ENCODE measurements around the gene ACACB.

Gene ACACB

DNA sequence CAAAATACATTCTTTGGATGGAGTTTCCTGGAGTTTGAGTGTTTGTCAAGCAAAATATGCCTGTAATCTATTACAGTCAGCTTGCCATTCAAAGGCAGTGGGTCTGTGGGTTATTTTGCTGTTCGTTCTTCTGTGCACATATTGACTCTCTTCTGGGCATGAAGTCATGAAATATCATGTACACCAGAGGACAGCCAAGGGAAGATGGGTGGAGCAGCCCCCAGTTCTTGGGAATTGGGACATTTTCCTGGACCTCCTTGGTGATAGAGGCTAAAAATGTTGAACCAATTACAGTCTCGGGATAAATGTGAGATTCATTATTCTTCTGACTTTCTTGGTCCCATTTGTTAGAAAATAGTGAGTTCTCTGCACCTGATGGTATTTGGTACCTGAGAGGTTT is 103.6 kb downstream of the ACACB start:
- no peak for DNase-seq (ENCODE audit: low read depth)

DNA sequence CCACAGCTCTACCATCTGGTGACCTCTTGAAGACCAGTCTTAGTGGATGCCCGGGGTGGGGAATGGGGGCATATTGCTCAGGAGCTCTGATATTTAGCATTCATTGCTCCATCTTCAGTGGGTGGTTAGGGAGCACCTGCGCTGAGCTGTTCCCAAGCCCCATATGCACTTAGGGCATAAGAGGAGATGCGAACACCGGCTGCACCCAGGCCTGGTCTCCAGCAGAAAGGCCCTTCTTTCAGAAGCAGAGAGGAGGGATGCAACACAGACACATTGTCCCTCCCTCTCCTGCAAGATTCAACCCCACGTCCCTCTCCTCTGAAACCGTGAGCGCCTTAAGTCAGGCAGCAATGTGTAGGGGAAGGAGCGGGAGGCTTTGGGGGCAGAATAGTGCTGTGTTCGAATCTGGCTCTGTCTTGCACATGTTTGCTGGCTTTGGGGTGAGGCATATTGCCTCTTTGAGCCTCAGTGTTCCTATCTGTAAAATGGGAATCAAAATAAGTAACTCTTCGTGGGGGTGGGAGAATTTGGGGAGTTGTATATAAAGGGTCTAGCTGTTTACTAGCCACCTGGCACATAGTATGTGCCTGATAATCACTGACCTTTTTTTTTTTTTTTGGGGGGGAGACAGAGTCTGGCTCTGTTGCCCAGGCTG is 105.0 kb downstream of the ACACB start:
- no peak for DNase-seq (ENCODE audit: low read depth)

DNA sequence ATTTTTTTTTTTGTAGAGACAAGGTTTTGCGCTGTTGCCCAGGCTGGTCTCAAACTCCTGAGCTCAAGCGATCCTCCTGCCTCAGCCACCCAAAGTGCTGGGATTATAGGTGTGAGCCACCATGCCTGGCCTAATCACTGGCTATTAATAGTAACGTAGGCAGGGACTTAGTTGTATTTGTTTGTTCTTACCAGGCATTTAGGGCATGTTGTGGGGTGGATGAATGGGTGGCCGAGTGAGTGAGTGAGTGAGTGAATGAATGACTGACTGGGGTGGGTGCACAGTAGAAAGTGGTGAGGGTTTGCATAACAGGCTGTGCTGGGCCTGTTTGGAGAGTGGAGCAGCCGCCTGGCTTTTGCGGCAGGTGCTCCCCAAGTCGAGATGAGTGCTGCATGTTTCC is 105.7 kb downstream of the ACACB start:
- DNase-seq (ENCODE audit: low read depth), result no peak

- DNase-seq (ENCODE audit: low read depth), result no peak
These were observed 106.1 kb downstream of the ACACB start for GRCh38 chr12:109222496-109222895.

DNA sequence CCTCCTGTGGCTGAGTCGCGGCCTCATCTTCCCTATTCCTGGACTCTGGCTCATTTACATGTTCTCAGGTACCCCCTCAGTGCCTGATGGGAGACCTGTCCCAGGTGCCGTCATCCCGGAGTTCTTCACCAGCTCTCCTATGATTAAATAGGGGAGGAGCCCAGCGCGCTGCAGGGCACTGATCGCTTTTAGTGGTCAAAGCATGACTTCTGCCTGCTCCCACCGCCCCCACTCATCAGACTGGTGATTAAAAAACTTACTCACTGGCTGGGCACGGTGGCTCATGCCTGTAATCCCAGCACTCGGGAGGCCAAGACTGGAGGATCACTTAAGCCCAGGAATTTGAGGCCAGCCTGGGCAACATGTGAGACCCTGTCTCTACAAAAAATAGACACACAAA is 106.8 kb downstream of the ACACB start:
- no peak for DNase-seq (ENCODE audit: low read depth)

- no peak for DNase-seq (ENCODE audit: low read depth)
These were observed 107.5 kb downstream of the ACACB start for GRCh38 chr12:109223868-109224267.

GRCh38 chr12:109228664-109229063 is 112.3 kb downstream of the ACACB start:
- DNase-seq (ENCODE audit: low read depth), result no peak

DNA sequence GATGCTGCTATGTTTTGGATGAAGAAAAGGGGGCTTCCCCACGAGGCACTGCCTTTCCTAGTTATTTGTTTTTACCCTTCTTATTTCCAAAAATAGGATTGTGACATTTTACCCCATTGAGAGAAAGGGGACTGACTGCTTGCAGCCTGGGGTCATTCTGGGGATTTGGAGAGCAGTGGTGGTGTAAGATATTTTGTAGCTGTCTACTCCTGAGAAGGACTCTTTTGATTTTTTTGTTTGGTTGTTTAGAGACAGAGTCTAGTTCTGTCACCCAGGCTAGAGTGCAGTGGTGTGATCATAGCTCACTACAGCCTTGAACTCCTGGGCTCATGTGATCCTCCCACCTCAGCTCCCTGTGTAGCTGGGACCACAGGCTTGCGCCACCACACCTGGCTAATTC is 113.8 kb downstream of the ACACB start:
- no peak for DNase-seq (ENCODE audit: low read depth)

- no peak for DNase-seq (ENCODE audit: low read depth)
These were observed 116.3 kb downstream of the ACACB start for GRCh38 chr12:109232731-109233130.

DNA sequence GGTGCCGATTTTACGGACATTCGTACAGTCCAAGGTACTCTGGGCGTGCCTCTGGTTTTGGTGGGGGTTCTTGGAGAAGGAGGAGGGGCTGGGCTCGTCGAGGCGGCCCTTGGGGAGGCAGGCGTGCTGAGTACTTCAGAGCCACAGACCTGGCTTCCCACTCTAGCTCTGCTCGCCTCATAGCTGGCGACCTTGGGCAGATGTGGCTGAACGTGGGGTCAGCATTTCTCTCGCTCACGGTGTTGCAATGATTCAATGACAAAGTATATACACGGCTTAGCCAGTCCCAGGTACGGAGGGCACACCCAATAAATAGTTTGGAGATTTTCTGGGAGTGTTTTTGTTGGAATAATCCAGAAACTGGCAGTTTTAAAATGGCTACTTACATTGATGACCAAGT is 117.6 kb downstream of the ACACB start:
- DNase-seq (ENCODE audit: low read depth), result no peak

GRCh38 chr12:109236257-109236656 is 119.9 kb downstream of the ACACB start:
- no peak for DNase-seq (ENCODE audit: low read depth)

- no peak for DNase-seq (ENCODE audit: low read depth)
These were observed 122.8 kb downstream of the ACACB start for GRCh38 chr12:109239179-109239578.

- DNase-seq (ENCODE audit: low read depth), result no peak
These were observed 123.3 kb downstream of the ACACB start for GRCh38 chr12:109239691-109240090.

DNA sequence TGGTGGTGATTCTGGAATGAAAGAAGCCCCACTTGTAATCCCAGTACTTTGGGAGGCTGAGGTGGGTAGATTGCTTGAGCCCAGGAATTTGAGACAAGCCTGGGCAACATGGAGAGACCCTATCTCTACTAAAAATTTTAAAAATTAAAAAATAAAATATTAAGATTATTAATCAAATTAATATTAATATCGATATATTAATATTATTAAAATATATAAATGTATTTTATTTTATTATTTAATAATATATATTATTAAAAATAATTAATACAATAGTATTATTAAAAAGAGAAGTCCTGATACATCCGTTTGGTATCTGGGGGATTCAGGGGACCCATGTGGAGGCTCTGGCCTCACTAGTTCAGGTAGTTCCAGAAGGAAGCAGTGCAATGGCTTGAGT is 124.0 kb downstream of the ACACB start:
- no peak for DNase-seq (ENCODE audit: low read depth)

GRCh38 chr12:109241936-109242335 is 125.5 kb downstream of the ACACB start:
- DNase-seq (ENCODE audit: low read depth), result no peak

DNA sequence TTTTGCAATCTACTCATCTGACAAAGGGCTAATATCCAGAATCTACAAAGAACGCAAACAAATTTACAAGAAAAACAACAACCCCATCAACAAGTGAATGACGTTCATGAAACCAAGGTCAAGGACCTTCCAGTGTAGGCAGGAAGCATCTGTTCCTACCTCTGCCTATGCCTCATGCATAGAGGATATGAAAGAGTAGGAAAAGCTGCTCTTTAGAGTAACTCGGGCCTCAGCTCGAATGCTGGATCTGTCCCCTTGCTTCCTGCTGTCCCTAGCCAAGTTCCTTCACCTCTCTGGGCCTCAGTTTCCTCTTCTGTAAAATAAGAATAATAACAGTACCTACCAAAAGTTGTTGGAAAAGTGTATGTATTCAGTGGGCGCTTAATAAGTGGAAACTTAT is 127.7 kb downstream of the ACACB start:
- DNase-seq (ENCODE audit: low read depth), result no peak

- no peak for DNase-seq (ENCODE audit: low read depth)
These were observed 129.8 kb downstream of the ACACB start for GRCh38 chr12:109246221-109246620.

DNA sequence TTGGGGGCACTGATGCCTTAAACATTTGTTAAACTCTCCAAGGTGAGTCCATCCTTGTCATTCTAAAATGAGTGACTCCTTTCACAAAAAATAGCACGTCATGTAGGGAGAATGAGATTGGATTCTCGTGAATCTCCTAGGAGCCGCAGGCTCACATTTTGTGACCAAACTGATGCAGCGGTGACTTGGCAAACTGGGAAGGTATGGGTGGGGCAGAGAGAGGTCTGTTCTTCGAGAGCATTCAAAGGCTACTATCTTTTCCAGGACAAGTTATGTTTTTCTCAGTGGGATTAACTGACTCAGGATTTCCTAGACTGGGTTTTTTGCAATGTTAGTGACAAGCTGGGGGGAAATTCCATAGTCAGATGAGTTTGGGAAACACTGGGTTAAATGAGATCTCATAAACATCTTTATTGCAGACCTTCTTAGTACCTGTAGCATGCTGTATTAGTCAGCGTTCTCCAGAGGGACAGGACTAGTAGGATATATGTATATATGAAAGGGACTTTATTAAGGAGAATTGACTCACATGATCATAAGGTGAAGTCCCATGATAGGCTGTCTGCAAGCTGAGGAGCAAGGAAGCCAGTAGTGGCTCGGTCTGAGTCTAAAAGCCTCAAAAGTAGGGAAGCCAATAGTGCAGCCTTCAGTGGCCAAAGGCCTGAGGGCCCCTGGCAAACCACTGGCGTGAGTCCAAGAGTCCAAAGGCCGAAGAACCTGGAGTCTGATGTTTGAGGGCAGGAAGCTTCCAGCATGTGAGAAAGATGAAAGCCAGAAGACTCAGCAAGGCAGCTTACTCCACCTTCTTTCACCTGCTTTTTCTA is 131.7 kb downstream of the ACACB start:
- no peak for DNase-seq (ENCODE audit: low read depth)

- DNase-seq (ENCODE audit: low read depth), result no peak
These were observed 134.1 kb downstream of the ACACB start for GRCh38 chr12:109250523-109250922.

GRCh38 chr12:109252799-109253198 is 136.4 kb downstream of the ACACB start:
- DNase-seq (ENCODE audit: low read depth), result no peak

GRCh38 chr12:109253913-109254544 is 137.6 kb downstream of the ACACB start:
- no peak for DNase-seq (ENCODE audit: low read depth)

DNA sequence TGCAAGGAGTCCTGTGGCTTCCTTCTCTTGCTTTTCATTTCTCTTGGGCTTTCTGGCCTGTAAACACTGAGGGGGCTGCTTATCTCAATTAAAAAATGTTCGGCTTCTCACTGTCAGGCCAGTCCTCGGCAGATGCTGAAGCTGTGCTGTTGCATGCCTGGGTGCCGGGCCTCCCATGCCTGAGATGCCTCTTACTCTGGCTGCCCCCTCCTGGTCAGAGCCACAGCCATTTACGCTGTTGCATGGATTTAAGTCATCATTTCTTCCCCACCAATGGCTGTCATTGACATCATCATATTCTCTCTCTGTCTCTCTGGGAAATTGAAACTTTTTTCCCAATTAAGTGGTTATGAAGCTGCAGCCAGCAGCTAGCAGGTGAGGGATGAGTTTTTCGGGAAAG is 139.0 kb downstream of the ACACB start:
- peak; percentile 2 for DNase-seq (ENCODE audit: low read depth)

DNA sequence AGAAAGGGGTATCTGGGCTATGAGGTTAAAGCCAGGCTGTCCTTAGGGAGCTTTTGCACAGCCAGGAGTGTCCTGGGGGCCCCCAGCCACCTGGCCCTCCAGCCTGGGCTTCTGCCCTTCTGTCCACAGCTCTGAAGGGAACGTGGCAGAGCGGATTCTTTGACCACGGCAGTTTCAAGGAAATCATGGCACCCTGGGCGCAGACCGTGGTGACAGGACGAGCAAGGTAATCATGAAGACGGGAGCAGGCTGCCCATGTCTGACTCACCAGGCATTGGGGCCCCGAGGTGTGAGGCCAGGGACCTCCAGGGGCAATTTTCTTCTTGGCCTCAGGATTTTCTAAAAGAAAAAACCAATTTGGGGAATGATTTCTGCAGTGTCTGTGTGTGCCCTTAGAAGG is 139.6 kb downstream of the ACACB start:
- DNase-seq (ENCODE audit: low read depth), result no peak
